ENCODE data around the gene DEFB129. TPM values are rescaled to one million over a fixed set of nuclear protein-coding genes. Genes with fewer than 3 reads are reported as not detected.

Gene DEFB129
- total RNA-seq, 1 experiment from 2014 or later, result not detected

GRCh38 chr20:270517-270916 lies 43.5 kb downstream of the DEFB129 start:
- ChIA-PET CTCF (interaction anchor here (0.6 to 2.0 kb wide), 3 partner anchors 31 to 60 kb away, joined by 3 to 7 read pairs (median 4); no protein-coding TSS in a partner anchor), POLR2A (no interaction called here)
- Mint-ChIP-seq H3K36me3 (peaks cover 23% of the 10 kb centered on the region), H3K27me3 (ENCODE audit: low read depth) (peaks cover 41% of the 10 kb centered on the region), H3K4me3 (no peak overlapping the region), H3K4me1 (peaks cover 10% of the 10 kb centered on the region), H3K9me3 (peaks cover 3% of the 10 kb centered on the region; the same call in 1 of the 2 replicates), H3K27ac (no peak overlapping the region)
- no peak for TF ChIP-seq HMGA2 (CRISPR knock-in tag; IDR thresholded peaks at IDR 0.05)
- no peak for TF ChIP-seq FOXK1 (CRISPR knock-in tag; IDR thresholded peaks at IDR 0.05)
- TF ChIP-seq ZNF671 (CRISPR knock-in tag; IDR thresholded peaks at IDR 0.05), result no peak
- no peak for TF ChIP-seq SMAD3 (CRISPR knock-in tag; IDR thresholded peaks at IDR 0.05; ENCODE audit: borderline replicate concordance)
- no peak for TF ChIP-seq MAX (CRISPR knock-in tag; IDR thresholded peaks at IDR 0.05)
- no peak for TF ChIP-seq TEAD1 (CRISPR knock-in tag; IDR thresholded peaks at IDR 0.05)
- no peak for TF ChIP-seq ATF6 (CRISPR knock-in tag; IDR thresholded peaks at IDR 0.05)
- no peak for TF ChIP-seq SMAD4 (CRISPR knock-in tag; IDR thresholded peaks at IDR 0.05)
- TF ChIP-seq ETV6 (CRISPR knock-in tag; IDR thresholded peaks at IDR 0.05), result no peak
- ATAC-seq (no peak), DNase-seq (ENCODE audit: low spot score) (no peak)

GRCh38 chr20:271069-271468 lies 44.0 kb downstream of the DEFB129 start:
- POLR2A ChIA-PET, result no interaction called here
- DNase-seq (ENCODE audit: low spot score) (no peak), ATAC-seq (no peak)
- TF ChIP-seq NR1H2 (CRISPR knock-in tag; IDR thresholded peaks at IDR 0.05), result no peak
- no peak for TF ChIP-seq ZNF416 (CRISPR knock-in tag; IDR thresholded peaks at IDR 0.05)
- no peak for TF ChIP-seq MLX (CRISPR knock-in tag; IDR thresholded peaks at IDR 0.05)
- TF ChIP-seq JAZF1 (CRISPR knock-in tag; IDR thresholded peaks at IDR 0.05), result no peak
- TF ChIP-seq AFF4 (CRISPR knock-in tag; IDR thresholded peaks at IDR 0.05; ENCODE audit: borderline replicate concordance), result no peak
- TF ChIP-seq NR3C1 (CRISPR knock-in tag; conservative IDR thresholded peaks at IDR 0.05; ENCODE audit: low read depth), result no peak
- no peak for TF ChIP-seq IRF2 (CRISPR knock-in tag; IDR thresholded peaks at IDR 0.05; ENCODE audit: borderline replicate concordance, low read depth)
- Mint-ChIP-seq H3K4me3 (no peak overlapping the region), H3K4me1 (peaks cover 8% of the 10 kb centered on the region), H3K9me3 (peaks cover 3% of the 10 kb centered on the region; the same call in 1 of the 2 replicates), H3K27ac (no peak overlapping the region), H3K27me3 (ENCODE audit: low read depth) (peaks cover 35% of the 10 kb centered on the region), H3K36me3 (peaks cover 29% of the 10 kb centered on the region)
- CTCF ChIA-PET, result interaction anchor here (0.6 to 0.7 kb wide), 2 partner anchors 30 to 56 kb away, joined by 3 to 4 read pairs; no protein-coding TSS in a partner anchor

GRCh38 chr20:271528-271927 lies 44.5 kb downstream of the DEFB129 start:
- Mint-ChIP-seq H3K27me3 (ENCODE audit: low read depth) (peaks cover 31% of the 10 kb centered on the region), H3K36me3 (peaks cover 32% of the 10 kb centered on the region), H3K9me3 (peaks cover under 1% of the 10 kb centered on the region; the same call in 1 of the 2 replicates), H3K4me1 (peaks cover 4% of the 10 kb centered on the region), H3K27ac (no peak overlapping the region), H3K4me3 (no peak overlapping the region)
- ChIA-PET POLR2A (no interaction called here), CTCF (no interaction called here)
- ATAC-seq, result no peak
- DNase-seq (ENCODE audit: low spot score), result no peak
- TF ChIP-seq ZNF671 (CRISPR knock-in tag; IDR thresholded peaks at IDR 0.05), result no peak
- TF ChIP-seq AR (CRISPR knock-in tag; IDR thresholded peaks at IDR 0.05), result no peak
- no peak for TF ChIP-seq ZNF416 (CRISPR knock-in tag; IDR thresholded peaks at IDR 0.05)
- TF ChIP-seq USF2 (CRISPR knock-in tag; IDR thresholded peaks at IDR 0.05), result no peak
- TF ChIP-seq HMGXB4 (CRISPR knock-in tag; IDR thresholded peaks at IDR 0.05), result no peak

Measured in WTC11 (cell line).